Measurements from ENCODE around the gene ERICH6B.

DNA sequence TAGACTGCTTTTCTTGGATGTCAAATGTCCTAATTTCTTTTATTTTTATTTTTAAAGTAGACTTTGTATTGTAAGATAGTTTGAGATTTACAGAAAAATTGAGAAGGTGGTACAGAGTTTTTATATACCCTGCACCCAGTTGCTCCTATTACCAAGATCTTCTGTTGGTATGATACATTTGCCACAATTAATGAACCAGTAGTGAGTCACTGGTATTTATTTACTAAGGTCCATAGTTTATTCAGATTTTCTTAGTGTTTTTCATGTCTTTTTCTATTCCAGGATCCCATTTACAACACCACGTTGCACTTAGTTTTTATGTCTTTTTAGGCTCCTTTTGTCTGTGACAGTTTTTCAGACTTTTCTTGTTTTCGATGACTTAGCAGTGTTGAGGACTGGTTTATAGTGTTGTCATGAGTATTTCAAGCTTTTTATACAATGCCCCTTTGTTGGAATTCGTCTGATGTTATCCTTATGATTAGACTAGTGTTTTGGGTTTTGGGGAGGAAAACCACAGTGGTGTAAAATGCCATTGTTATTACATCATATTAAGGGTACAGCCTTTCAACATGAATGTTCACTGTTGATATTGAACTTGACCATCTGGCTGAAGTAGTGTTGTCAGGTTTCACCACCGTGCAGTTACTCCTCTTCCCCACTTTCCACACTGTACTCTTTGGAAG is 114.9 kb downstream of the ERICH6B start:
- TF ChIP-seq CTCF (conservative IDR thresholded peaks at IDR 0.05; ENCODE audit: low read depth in 2 of 2) (no peak), EZH2 (IDR thresholded peaks at IDR 0.05; ENCODE audit: low read depth, unreplicated experiment) (no peak), POLR2AphosphoS5 (IDR thresholded peaks at IDR 0.05; ENCODE audit: low read depth) (no peak), REST (IDR thresholded peaks at IDR 0.05; ENCODE audit: unreplicated experiment) (no peak)
